Measurements from ENCODE around the gene KRTAP12-1.
"Not testable (repeated sequence)": the region's sequence is repeated elsewhere in the genome, so short reads cannot be mapped to it uniquely, and the experiment has no call there.

The KRTAP12-1 gene

DNA sequence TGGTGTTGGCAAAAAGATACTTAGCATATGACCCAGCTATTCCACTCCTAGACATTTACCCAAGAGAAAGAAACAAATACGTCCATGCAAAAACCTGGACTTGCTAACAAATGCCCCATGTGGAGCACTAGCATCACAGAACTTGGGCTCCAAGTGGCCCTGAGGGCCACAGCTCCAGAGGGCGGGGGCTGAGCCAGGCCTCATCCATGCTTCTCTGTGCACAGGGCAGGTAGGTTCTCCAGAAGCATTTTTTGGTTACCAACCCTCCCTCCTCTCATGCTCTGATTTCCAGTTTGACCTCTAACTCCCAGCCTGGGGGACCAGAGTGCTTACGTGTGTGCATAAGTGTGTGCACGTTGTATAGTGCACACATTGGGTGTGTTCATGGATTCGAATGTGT, 17.3 kb downstream of the KRTAP12-1 start:
- no peak for DNase-seq

DNA sequence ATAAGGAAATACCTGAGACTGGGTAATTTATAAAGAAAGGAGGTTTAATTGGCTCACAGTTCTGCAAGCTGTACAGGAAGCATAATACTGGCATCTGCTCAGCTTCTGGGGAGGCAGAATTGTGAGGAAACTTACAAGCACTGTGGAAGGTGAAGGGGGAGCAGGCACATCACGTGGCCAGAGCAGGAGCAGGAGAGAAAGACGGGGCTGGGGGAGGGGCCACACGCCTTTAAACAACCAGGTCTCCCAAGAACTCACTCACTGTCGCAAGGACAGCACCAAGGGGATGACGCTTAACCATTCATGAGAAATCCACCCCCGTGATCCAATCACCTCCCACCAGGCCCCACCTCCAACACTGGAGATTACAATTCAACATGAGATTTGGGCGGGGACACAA, 20.4 kb downstream of the KRTAP12-1 start:
- not testable (repeated sequence) for DNase-seq

DNA sequence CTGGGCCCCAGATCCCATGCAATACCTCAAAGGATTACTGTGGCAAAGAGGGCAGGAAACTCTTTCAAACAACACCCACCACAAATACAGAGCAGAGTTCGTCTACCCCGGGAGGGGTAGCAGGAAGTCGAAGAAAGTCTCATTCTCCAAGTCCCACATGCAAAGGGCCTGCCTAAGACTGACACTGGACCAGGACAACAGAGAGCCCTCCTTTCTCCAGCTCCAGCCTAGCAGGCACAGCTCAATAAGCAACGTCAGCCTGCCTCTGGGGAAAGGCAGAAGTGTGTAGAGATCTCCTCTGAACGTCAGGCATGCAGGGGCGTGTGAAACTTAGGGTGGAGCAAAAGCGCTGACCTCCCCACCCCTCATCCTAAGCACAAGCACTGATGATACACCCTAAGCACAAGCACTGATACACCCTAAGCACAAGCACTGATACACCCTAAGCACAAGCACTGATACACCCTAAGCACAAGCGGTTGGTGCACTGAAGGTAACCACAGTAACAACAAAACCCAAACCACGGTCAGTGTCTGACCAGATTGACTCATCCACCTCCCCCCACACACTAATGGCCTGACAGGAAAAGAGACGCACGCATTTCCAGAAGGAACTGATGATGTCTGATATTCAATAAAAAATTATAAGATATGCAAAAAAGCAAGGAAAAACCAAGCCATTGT, 22.9 kb downstream of the KRTAP12-1 start:
- peak in 1 of 2 donors; percentile 44 for DNase-seq

DNA sequence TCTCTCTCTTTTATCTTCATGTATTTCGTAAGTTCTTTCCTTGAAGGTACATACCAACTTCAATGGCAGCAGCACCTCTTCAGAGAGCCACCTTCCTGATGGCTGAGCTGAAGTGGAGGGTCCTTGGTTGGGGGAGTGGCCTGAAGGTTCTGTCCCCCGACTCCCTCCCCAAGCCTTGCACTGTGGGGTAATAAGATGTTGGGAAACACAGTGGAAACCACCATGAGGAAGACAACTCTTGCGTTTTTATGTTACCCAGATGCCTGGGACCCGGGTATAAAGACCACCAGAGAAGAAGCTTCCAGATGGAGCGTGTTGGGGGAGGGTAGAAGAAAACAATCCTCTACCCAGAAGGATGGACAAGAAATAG, 23.4 kb downstream of the KRTAP12-1 start:
- DNase-seq, result peak in 1 of 2 donors; percentile 4

DNA sequence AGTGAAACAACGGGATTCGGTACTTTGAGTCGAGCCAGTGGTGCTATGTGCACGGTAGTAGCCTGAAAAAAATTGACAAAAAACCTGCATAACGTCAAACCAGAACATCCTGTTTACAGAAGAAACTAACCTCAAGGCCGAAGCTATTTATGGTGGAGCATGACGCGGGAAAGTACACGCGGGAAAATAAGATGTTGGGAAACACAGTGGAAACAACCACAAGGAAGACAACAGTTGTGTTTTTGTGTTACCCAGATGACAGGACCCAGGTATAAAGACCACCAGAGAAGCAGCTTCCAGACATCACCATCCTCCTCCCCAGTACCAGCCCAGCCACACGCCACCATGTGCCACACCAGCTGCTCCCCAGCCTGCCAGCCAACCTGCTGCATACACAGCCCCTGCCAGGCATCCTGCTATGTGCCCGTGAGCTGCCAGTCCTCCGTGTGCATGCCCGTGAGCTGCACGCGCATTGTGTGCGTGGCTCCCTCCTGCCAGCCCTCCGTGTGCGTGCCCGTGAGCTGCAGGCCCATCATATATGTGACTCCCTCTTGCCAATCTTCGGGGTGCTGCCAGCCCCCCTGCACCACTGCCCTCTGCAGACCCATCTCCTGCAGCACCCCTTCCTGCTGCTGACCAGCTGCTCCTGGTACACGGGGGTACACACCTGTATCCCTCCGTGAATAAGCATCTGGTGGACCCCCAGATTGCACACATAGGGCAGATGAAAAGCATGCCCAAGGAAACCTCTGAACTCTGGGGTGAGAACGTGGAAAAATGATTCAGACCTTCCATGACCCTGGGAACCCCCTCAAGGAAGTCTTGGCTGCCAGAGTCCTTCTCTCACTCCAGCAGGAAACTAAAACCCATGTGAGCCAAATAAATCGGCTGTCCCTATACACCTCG, 24.1 kb downstream of the KRTAP12-1 start, which contains the start of gene KRTAP12-3:
Gene KRTAP12-3 (plus strand): TSS at position 298 of the 906 bp plus-strand sequence. CDS start 48 bp downstream, at position 346.
- peak; percentile 54 to 81 for DNase-seq

DNA sequence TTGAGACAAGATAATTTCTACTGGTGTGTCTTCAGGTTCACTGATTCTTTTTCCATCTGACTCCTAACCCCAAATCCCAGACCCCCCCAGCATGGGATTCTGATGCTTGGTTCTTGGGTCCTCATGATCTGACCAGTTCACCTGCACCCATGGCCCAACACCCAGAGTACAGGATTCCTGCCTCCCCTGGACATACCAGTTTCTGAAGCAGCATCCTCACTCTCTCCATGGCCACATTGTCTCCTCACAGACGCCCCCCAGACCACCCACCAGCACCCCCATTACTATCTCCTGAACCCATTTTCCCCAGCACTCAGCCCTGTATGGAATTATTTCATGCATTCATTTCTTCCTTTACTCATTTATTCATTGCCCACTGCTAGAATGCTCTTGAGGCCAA, 25.1 kb downstream of the KRTAP12-1 start:
- no peak for DNase-seq

DNA sequence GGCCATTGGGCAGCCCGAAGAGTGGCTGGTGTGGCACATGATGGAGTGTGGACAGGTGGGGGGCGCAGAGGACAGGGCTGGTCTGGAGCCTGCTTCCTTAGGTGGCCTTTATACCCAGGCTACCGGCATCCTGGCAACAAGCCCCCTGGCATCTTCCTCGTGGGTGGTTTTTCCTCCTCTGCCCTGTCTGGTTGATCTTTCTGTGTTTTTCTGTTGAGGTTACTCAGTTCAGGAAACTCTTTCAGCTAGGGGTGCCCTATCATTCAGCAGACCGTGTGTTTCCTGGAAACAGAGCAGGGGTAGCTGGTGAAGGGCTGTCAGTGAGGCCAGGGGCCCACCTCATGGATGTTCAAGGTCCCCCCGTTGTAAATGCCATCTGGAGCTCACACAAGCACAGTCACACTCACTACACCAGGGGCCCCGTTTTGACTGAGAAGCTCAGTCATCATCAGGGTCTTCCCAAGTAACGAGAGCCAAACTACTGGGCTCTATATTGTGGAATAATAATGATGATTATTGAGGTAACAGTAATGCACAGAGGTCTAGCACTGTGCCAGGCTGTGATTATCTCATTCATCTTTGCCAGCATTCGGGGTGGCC, 27.3 kb downstream of the KRTAP12-1 start, which contains the start of gene KRTAP12-4:
Gene KRTAP12-4 (minus strand): TSS at position 84 of the 600 bp plus-strand sequence. CDS start 45 bp downstream, at position 39.
- peak in 1 of 2 donors; percentile 32 for DNase-seq

DNA sequence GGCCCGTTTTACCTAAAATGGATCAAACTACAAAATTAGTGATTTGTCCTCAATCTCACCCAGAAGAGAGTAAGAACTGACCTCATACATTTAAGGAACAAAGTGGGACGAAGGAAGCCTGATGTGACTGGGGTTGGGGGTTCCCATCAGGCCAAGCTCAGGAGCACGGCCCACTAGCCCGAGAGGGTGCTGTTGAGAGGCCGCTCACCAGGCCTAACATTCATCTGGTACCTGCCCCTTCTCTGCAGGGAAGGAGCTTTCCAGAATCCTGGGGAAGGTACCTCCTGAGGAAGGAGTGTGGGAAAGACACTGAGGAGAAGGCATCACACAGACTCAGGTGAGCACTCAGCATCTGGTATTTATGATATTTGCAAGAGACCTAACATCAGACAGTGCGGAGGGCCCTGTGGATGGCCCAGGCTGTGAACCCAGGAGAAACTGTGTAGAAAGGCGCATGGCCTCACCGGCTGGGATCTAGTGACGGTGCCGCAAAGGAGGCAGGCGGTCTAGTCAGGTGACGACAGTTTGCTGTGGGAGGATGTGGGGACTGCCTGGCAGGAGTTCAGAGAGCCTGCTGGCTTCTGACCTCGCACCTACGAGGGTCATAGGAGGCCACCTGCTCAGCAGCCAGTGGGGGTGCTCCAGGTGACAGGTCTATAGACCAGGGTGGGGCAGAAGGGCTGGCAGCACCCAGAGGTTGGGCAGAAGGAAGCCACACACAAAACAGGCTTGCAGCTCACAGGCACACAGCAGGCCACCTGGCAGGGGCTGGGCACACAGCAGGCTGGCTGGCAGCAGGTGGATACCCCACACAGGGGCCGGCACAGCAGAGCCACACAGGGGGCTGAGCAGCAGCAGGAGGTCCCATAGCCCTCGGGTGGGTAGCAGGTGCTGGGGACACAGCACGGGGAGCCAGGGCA, 28.0 kb downstream of the KRTAP12-1 start:
- peak; percentile 67 to 79 for DNase-seq

DNA sequence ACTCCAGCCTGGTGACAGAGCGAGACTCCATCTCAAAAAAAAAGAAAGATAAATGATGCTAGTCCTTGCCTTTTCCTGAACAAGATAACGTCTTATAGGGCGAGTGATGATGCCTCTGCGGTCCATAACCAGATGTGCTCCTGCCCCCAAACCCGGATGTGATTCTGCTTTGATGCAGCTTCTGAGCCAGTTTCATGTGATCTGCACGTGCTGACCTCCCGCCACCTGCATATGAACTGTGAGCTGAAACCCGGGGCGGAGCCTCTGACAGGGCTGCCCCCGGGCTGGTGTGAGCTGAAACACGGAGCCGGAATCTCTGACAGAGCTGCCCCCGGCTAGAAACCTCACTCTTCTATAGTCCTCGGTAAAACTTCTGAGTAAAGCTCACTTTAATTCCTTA, 28.8 kb downstream of the KRTAP12-1 start:
- DNase-seq, result peak in 1 of 2 donors; percentile 5

DNA sequence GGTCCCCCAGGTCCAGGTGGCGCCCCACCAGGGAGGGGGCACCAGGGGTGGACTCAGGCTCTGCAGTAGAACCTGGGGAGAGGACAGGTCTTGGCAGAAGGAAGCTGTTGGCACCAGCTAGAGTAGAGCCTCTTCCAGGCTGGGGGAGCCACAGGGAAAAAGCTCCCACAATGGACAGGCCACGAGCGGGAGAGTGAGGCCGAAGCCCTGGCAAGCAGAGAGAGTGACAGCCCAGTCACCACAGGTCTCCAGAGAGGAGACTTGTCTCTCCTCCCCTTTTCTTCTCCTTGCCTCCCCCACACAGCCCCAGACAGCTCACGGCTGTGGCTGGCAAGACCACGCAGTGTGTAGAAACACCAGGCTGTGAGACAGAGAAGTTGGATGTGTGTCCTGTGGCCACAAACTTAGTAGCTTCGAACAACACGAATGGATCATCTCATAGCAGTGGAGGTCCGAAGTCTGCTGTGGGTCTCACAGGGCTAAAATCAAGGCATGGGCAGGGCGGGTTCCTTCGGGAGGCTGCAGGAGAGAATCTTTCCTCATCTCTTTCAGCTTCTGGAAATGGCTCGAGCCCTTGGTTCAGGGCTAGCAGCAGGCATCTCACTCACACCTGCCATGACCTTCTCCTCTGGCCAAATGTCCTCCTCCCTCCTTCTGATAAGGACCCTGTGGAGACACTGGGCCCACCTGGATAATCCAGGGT, 30.8 kb downstream of the KRTAP12-1 start:
- DNase-seq, result no peak

DNA sequence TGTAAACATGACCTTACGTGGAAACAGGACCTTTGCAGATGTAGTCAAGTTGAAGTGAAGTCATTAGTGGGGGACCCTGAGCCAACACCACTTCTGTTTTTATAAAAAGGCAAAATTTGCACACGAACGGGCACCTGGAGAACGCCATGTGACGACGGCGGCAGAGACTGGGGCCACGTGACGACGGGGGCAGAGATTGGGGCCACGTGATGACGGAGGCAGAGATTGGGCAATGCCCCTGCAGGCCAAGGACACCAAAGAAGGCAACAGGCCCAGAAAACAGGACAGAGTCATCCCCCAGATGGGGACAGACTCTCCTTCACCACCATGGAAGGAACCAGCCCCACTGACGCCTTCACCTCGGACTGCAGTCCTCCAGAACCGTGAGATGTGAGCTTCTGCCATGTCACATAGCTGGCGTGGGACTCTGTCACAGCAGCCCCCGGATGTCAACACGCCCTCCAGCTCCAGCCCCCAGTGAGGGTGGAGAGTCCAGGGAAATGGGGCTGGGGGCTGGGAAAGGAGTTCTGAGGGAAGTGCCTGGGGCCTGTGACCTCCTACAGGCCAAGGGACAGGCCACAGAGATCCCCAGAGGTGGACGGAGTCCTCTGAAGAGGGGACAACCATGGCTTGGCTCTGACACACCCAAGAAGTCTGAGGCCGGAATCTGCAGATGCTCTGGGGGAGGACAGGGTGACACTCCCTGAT, 31.5 kb downstream of the KRTAP12-1 start:
- DNase-seq, result no peak

DNA sequence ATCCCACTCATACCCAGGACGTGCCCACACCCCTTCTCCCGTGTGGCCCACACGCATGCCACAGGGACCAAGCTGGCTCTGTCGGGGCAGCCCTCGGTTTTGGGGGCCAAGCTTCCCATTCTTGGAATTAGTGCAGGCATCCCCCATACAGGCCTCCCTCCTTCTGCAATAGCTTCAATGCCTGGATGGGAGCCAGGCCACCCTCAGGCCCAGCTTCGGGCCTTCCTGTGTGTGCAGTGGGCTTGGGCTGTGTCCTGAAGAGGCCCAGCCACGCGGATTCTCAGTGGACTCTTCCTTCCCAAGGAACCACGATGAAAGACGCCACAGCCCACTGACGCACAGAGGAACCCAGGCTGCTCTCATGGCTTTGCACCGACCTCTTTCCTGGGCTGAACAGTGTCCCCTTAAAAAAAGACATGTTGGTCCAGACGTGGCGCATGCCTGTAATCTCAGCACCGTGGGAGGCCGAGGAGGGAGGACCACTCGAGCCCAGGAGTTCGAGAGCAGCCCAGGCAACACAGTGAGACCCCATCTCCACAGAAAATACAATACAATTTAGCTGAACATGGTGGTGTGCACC, 32.4 kb downstream of the KRTAP12-1 start:
- no peak for DNase-seq

DNA sequence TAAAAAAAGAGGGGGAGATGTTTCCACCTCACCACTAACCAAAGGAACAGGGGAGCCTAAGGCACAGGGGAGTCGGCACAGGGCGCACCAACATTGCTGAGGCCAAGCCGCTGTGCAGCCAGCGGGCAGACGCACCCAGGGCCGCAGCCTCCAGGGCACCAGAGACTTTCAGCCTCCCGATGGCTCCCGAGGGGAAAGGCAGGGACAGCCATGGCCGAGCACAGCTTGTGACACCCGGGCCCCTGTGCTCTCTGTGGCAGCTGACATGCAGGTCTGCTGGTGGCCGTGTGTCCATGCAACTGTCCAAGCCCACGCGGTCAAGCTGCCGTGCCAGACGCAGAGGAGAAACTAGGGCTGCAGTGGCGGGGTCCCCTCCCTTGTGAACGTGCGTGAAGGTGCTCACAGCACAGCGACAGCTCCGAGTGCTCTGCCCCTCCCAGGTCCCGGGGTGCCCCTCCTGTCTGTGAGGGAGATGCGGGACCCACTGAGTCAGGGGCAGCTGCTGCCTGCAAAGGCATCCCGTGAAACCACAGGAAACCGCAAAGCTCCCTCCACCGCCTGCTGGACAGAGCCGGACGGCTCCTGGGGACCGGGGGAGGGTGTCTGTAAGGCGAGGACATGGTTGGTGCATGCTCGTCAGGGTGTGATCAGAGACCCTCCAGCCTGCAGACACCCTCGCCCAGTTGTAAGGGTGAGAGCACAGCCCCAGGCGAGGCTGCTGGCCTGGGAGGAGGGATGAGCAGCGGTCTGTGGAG, 33.2 kb downstream of the KRTAP12-1 start:
- DNase-seq, result no peak

DNA sequence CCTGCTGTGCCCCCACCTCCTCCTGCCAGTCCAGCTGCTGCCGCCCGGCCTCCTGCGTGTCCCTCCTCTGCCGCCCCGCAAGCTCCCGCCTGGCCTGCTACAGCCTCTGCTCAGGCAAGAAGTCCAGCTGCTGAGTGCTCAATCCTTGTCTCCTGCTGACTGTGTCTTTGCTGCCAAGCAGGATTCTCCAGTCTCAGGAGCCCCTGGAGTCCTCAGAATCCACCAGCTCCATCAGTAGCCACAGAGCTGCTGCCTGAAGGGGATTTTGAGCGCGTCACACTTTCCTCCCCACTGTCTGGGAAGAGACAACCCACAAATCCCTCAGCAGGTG, 34.8 kb downstream of the KRTAP12-1 start:
- DNase-seq, result no peak

DNA sequence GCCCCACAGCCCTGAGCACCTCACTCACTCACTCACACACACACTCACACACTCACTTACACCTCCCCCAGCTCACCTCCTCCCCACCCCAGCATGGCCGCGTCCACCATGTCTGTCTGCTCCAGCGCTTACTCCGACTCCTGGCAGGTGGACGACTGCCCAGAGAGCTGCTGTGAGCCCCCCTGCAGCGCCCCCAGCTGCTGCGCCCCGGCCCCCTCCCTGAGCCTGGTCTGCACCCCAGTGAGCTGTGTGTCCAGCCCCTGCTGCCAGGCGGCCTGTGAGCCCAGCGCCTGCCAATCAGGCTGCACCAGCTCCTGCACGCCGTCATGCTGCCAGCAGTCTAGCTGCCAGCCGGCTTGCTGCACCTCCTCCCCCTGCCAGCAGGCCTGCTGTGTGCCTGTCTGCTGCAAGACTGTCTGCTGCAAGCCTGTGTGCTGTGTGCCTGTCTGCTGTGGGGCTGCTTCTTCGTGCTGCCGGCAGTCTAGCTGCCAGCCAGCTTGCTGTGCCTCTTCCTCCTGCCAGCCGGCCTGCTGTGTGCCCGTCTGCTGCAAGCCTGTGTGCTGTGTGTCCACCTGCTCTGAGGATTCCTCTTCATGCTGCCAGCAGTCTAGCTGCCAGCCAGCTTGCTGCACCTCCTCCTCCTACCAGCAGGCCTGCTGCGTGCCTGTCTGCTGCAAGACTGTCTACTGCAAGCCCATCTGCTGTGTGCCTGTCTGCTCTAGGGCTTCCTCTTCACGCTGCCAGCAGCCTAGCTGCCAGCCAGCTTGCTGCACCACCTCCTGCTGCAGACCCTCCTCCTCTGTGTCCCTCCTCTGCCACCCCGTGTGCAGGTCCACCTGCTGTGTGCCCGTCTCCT, 35.4 kb downstream of the KRTAP12-1 start, which contains the start of gene KRTAP10-11:
Gene KRTAP10-11 (plus strand): TSS at position 49 of the 856 bp plus-strand sequence. CDS start 45 bp downstream, at position 94.
- DNase-seq, result not testable (repeated sequence)

DNA sequence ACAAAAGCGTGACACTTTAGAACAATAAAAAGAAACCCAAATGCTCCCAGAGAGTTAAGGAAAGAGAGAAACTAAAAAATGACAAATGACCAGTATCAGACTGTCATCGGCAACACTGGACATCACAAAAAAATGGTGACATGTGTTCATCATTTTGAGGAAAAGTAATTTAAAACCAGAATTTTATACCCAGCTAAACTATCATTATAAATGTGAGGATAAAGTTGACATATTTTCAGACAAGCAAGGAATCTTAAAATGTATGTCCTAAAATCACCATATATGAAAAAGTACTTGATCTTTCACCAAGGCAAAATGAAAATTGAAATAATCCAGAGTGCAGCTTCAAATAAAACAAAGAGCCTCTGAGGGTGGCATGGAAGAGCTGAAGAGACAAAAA, 37.1 kb downstream of the KRTAP12-1 start:
- no peak for DNase-seq

DNA sequence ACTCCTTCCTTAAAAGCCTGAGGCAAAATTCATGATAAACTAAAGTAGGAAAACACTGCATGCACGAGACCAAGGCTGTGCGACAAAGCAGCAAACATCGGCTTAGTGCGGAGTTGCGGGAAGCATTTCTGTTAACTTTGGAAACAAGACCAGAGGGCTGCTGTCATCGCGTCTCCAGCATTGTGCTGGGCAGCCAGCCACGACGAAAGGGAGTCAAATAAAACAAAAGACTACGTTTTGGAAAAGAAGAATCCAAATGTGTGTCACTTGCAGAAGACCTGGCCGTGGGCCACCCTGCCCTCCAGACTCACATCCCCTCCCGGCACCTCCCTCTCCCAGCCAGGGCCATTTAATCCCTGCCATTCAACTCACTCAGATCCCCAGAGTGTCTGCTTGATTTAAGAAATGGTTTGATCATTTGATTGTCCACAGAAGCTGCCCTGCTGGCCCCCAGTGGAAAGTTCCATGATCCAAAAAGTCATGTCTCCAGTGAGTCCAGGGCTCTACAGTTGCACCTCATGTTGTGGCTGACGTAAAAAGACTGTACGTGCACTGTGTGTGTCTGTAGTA, 38.1 kb downstream of the KRTAP12-1 start:
- DNase-seq, result no peak

DNA sequence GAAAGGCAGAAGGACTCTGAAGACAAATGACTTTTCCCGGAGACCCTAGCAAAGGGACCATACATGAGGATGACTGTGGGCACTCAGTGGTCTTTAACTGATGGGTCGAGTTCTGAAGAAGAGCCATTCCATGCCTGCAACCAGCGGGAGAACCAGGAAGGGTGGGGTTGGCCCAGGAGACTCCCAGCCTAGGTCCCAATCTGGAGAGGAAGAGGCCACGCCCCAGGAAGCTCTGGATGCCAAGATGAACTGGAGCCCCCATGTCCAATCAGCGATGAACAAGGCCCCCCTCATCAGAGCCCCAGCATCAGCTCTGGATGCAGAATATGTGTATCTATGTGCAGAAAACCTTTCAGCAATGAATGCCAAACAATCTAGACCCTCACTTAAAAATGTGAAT, 41.2 kb downstream of the KRTAP12-1 start:
- DNase-seq, result no peak

DNA sequence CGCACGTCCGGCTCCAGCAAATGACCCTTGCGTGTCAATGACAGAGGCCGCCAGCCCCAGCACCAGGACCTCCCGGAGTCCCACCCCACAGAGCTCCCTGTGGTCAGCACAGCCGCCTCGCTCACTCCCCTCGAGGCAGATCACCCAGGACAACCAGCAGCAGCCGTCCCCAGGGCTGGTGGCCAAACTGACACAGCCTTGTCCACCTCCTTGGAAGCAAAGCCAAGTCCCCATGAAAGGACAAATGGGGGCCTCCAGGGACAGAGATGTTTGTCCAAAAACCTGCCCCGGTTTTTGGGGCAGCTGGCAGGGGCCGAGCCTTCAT, 42.7 kb downstream of the KRTAP12-1 start:
- no peak for DNase-seq
